Adrenal gland (tissue), 12 donors: Measurements from ENCODE around the gene TANC1. TPM values are rescaled to one million over a fixed set of nuclear protein-coding genes. Genes with fewer than 3 reads are reported as not detected.

Experiments used
- DNase-seq, 7 donors: peaks; one replicate each; pipeline ENCODE4 v3.0.0-alpha.2; 2019 to 2020
- H3K27ac ChIP-seq, 5 donors: fragments of 200-600 bp; sonication (generic) in 4 of 5; 1 replicate in 3 of 5; 2 replicates in 2 of 5; pipeline versions ENCODE4 v1.5.1 to v1.8.0; 2016 to 2020; ENCODE audit warnings: mild to moderate bottlenecking in 1 of 5
- H3K27me3 ChIP-seq: fragments of 200-600 bp; 2 replicates; pipeline ENCODE4 v1.8.0; 2021
- H3K36me3 ChIP-seq, 2 donors: fragments of 200-600 bp; replicated peaks in 1 of 2; 1 replicate in 1 of 2; 2 replicates in 1 of 2; pipeline versions ENCODE4 v1.5.1 to v1.8.0; 2018 to 2022
- H3K4me1 ChIP-seq, 2 donors: fragments of 200-600 bp; replicated peaks in 1 of 2; 1 replicate in 1 of 2; 2 replicates in 1 of 2; pipeline versions ENCODE4 v1.5.1 to v1.8.0; 2018 to 2021
- H3K4me3 ChIP-seq, 4 donors: fragments of 200-600 bp; sonication (generic) in 3 of 4; one replicate each; pipeline ENCODE4 v1.5.1; 2016 to 2018
- H3K9me3 ChIP-seq, 3 donors: fragments of 200-600 bp; sonication (generic) in 1 of 3; replicated peaks in 1 of 3; 1 replicate in 2 of 3; 2 replicates in 1 of 3; pipeline versions ENCODE4 v1.5.1 to v1.8.0; 2016 to 2021
- CTCF ChIP-seq, 6 experiments: fragments of 450-650 bp in 4 of 6; fragments of 200-600 bp in 2 of 6; sonication (generic) in 1 of 6; IDR thresholded peaks; 1 replicate in 5 of 6; 2 replicates in 1 of 6; pipeline versions ENCODE4 v1.5.1 to v1.8.0; 2016 to 2021; ENCODE audit warnings: antibody characterized with exemption in 6 of 6, mild to moderate bottlenecking in 2 of 6, moderate library complexity in 1 of 6
- POLR2A ChIP-seq, 2 donors: fragments of 450-650 bp; IDR thresholded peaks; one replicate each; pipeline ENCODE4 v1.6.1; 2017; ENCODE audit warnings: antibody characterized with exemption in 2 of 2, mild to moderate bottlenecking in 2 of 2, moderate library complexity in 1 of 2
- WGBS, 4 donors: extraction: QIAGEN DNeasy Blood & Tissue Kit in 2 of 4; methylation state at CpG; one replicate each; pipeline versions ENCODE4 v1.1.5 to v1.1.7; 2013 to 2017; 5-methylcytosine and 5-hydroxymethylcytosine counted together
- intact Hi-C, 2 donors: fragments of 100-400 bp; cut with DNase I; formaldehyde crosslinking; loops; one replicate each; pipeline versions ENCODE4 v1.14.1 to v1.15.0; 2022 to 2023
- polyA plus RNA-seq, 3 donors: library from polyadenylated mRNA; stranded (reverse); fragments of 200-250 nt in 2 of 3; fragments of 350-450 nt in 1 of 3; fragmentation: Illumina TruSeq in 1 of 3; extraction: RNeasy Lipid Tissue Mini Kit (QIAGEN cat#74804) in 1 of 3; gene quantifications; one replicate each; pipeline ENCODE4 v1.2.3, GENCODE V29; 2013 to 2014
- total RNA-seq, 9 donors: library from RNA; depleted of rRNA in 4 of 9; stranded (reverse); fragments of >200 nt in 4 of 9; fragments of 120-200 nt in 1 of 9; fragmentation: NEBNext Ultra II Directional in 1 of 9; extraction: Animal tissue kit (Norgen Biotek cat#: 25700) in 1 of 9; gene quantifications; one replicate each; pipeline versions ENCODE4 v1.1.0 to v1.2.4, GENCODE V29; 2013 to 2023
- donor health status: healthy with polysubstance abuse.
- donor health status: Bipolar disorder and iron deficiency.
- donor health status: DM: yes; HTN: yes; CAD: no.
- donor health status: DM: no; HTN: no; CAD: no.
- donor health status: DM: no; HTN: no; CAD: no.
- donor health status: DM: yes; HTN: yes; CAD: no.

TANC1 gene
- total and polyA plus RNA-seq, 12 donors, result 14.1 to 53.3 (median 24.8) TPM

- 38 to 52% (median 45%) methylated on average over 3 of the region's 3 CpGs for WGBS, 4 donors
- H3K27ac ChIP-seq, result no peak overlapping the region
Observed at GRCh38 chr2:158923180-158923594, 45.3 kb upstream of the TANC1 start.

GRCh38 chr2:158923641-158924040, 44.8 kb upstream of the TANC1 start:
- peaks cover 0 to 5% (median 0%) of the 10 kb centered on the region in 3 donors for H3K9me3 ChIP-seq
- H3K4me3 ChIP-seq, result no peak overlapping the region
- no peaks in the 10 kb centered on the region for H3K4me1 ChIP-seq
- no peak overlapping the region for H3K27ac ChIP-seq
- no peak for DNase-seq
- WGBS, 4 donors, result 55 to 75% (median 65%) methylated on average over 1 of the region's 1 CpG
- H3K27me3 ChIP-seq, result no peaks in the 10 kb centered on the region
- TF ChIP-seq POLR2A (IDR thresholded peaks at IDR 0.05) (no peak), CTCF (IDR thresholded peaks at IDR 0.05) (no peak)
- no peaks in the 10 kb centered on the region for H3K36me3 ChIP-seq
- intact Hi-C loops, result no loop called here

More at GRCh38 chr2:158923180-158923594, 45.3 kb upstream of the TANC1 start:
- Histone ChIP-seq H3K36me3 (no peaks in the 10 kb centered on the region), H3K9me3 (peaks cover 0 to under 1% (median 0%) of the 10 kb centered on the region in 3 donors), H3K4me3 (no peak overlapping the region), H3K27me3 (no peaks in the 10 kb centered on the region), H3K4me1 (no peaks in the 10 kb centered on the region)
- intact Hi-C loops, result no loop called here
- no peak for TF ChIP-seq CTCF (IDR thresholded peaks at IDR 0.05)
- no peak for TF ChIP-seq POLR2A (IDR thresholded peaks at IDR 0.05)
- no peak for DNase-seq

- Histone ChIP-seq H3K9me3 (peaks cover 0 to 5% (median 0%) of the 10 kb centered on the region in 3 donors), H3K27me3 (no peaks in the 10 kb centered on the region), H3K27ac (no peak overlapping the region), H3K36me3 (no peaks in the 10 kb centered on the region), H3K4me3 (no peak overlapping the region), H3K4me1 (no peaks in the 10 kb centered on the region)
- intact Hi-C loops, result no loop called here
- TF ChIP-seq POLR2A (IDR thresholded peaks at IDR 0.05), result no peak
- TF ChIP-seq CTCF (IDR thresholded peaks at IDR 0.05), result no peak
- DNase-seq, result peak in 1 of 7 donors; percentile 8
- 70 to 85% (median 80%) methylated on average over 6 to 8 of the region's 8 CpGs for WGBS, 4 donors
Observed at GRCh38 chr2:158926478-158926948, 41.9 kb upstream of the TANC1 start.

- DNase-seq, result no peak
- Histone ChIP-seq H3K36me3 (no peaks in the 10 kb centered on the region), H3K27me3 (no peaks in the 10 kb centered on the region), H3K9me3 (peaks cover 0 to 5% (median 0%) of the 10 kb centered on the region in 3 donors), H3K27ac (no peak overlapping the region), H3K4me3 (no peak overlapping the region), H3K4me1 (no peaks in the 10 kb centered on the region)
- intact Hi-C loops, result no loop called here
- no peak for TF ChIP-seq POLR2A (IDR thresholded peaks at IDR 0.05)
- TF ChIP-seq CTCF (IDR thresholded peaks at IDR 0.05), result no peak
- WGBS, 4 donors, result 89 to 92% (median 91%) methylated on average over 2 of the region's 2 CpGs
Observed at GRCh38 chr2:158928515-158928914, 39.9 kb upstream of the TANC1 start.
